HG03064 (cell line): ENCODE measurements around the gene OCRL.
"Not testable (repeated sequence)": the region's sequence is repeated elsewhere in the genome, so short reads cannot be mapped to it uniquely, and the experiment has no call there.

Source experiments
- ATAC-seq: cut with Tn5 transposase; IDR thresholded peaks from one replicate; pipeline ENCODE4 v1.9.1; 2021; ENCODE audit warnings: low read depth; ENCODE audit not compliant: unreplicated experiment

OCRL gene

GRCh38 chrX:129534816-129535578, 5.1 kb upstream of the OCRL start:
- no peak for ATAC-seq

GRCh38 chrX:129540722-129541184, 694 bp downstream of the OCRL start:
- ATAC-seq, result peak; percentile 33

- no peak for ATAC-seq
Measured at GRCh38 chrX:129544780-129545179, 4.7 kb downstream of the OCRL start.

GRCh38 chrX:129545408-129545807, 5.3 kb downstream of the OCRL start:
- no peak for ATAC-seq

DNA sequence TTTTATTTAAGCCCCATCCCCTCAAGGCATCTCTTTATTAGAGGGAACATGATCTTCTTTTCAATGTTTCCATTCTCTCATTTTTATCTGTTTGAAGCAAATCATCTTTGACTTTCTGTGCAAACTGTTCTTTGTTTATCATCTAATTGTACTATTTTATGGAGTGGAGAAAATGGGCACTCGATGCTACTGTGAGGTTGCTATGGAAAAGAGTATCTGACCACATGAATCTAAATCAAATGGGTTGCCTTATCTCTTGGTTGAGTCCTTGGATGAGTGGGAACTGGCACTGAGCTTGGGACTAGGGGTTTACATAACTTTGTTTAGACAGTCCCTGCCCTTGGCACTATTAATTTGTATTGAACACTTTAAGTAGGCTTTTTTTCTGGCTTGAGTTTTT, 9.1 kb downstream of the OCRL start:
- ATAC-seq, result no peak

GRCh38 chrX:129553619-129554288, 13.7 kb downstream of the OCRL start:
- ATAC-seq, result peak; percentile 93

DNA sequence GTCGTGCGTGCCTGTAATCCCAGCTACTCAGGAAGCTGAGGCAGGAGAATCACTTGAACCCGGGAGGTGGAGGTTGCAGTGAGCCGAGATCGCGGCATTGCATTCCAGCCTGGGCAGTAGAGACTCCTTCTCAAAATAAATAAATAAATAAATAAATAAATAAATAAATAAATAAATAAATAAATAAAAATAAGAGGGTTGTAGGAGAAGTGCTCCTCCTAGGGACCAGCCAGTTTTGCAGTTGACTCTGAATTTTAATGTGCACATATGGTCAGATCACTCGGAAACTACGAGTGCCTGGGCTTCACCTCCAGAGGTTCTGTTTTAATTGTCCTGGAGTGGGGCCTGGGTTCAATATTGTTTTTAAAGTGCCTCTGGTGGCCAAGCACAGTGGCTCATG, 14.8 kb downstream of the OCRL start:
- not testable (repeated sequence) for ATAC-seq

- no peak for ATAC-seq
Measured at GRCh38 chrX:129556806-129557315, 16.8 kb downstream of the OCRL start.

DNA sequence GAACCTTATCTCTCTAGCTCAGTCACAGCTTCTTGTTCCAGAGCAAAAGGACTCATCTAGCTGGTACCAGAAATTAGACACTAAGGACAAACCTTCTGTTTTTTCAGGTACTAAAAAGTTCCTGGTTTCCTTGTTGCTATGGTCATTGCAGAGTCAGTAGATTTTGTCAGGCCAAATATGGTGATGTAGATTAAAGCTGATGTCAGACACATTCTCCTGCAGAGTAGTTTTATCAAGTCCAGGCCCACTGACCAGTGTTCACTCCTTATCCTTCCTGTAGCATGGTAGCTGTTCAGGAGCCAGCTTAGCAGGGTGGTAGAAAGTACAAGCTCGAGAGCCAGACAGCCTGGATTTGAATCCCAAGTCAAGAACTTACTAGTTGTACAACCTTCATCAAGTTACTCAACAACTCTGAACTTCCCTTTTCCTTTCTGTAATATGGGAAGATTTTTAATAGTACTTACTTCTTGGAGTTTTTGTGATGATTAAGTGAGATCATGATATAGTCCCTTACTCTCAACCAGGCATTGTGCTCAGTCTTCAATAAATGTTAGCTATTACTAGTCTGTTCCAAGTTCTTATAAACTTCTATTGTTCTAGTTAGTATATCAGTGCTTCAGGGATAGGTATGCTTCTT, 17.9 kb downstream of the OCRL start:
- ATAC-seq, result no peak

- ATAC-seq, result no peak
Measured at GRCh38 chrX:129559783-129560182, 19.7 kb downstream of the OCRL start.

- no peak for ATAC-seq
Measured at GRCh38 chrX:129561453-129561852, 21.4 kb downstream of the OCRL start.

GRCh38 chrX:129564345-129564744, 24.3 kb downstream of the OCRL start:
- ATAC-seq, result not testable (repeated sequence)

- no peak for ATAC-seq
Measured at GRCh38 chrX:129565046-129565650, 25.1 kb downstream of the OCRL start.

- ATAC-seq, result no peak
Measured at GRCh38 chrX:129566073-129566472, 26.0 kb downstream of the OCRL start.

GRCh38 chrX:129568349-129568748, 28.3 kb downstream of the OCRL start:
- ATAC-seq, result no peak

GRCh38 chrX:129572422-129572821, 32.4 kb downstream of the OCRL start:
- no peak for ATAC-seq

DNA sequence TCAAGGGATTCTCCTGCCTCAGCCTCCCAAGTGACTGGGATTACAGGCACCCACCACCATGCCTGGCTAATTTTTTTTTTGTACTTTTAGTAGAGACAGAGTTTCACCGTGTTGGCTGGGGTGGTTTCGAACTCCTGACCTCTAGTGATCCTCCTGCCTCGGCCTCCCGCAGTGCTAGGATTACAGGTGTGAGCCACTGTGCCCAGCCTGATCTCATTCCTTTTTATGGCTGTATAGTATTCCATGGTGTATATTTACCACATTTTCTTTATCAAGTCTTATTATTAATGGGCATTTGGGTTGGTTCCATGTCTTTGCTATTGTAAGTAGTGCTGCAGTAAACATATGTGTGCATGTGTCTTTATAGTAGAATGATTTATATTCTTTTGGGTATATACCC, 33.6 kb downstream of the OCRL start:
- not testable (repeated sequence) for ATAC-seq

DNA sequence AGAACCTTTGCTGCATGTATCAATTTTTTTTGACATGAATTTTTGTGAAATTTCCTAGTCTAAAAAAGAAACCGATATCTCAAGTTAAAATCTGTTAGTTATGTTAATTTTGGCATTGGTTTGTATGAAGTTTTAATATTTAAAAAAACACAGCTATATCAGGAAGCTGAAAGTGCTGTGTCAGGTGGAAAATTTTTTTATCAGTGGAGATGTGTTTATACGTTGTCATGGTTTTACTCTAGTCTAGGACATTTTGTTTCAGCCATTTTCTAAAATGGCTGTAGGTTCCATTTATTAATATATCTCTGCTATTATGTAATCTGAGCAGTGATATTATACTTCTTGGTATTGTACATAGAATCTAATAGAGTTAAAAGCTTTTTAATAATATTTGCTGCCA, 34.2 kb downstream of the OCRL start:
- no peak for ATAC-seq

- ATAC-seq, result no peak
Measured at GRCh38 chrX:129576539-129576938, 36.5 kb downstream of the OCRL start.

GRCh38 chrX:129577473-129577872, 37.4 kb downstream of the OCRL start:
- ATAC-seq, result no peak

GRCh38 chrX:129577877-129578276, 37.8 kb downstream of the OCRL start:
- ATAC-seq, result no peak
